ENCODE data around the gene DIS3L2. TPM values are rescaled to one million over a fixed set of nuclear protein-coding genes. Genes with fewer than 3 reads are reported as not detected.
"Not testable (repeated sequence)": the region's sequence is repeated elsewhere in the genome, so short reads cannot be mapped to it uniquely, and the experiment has no call there.

Gene DIS3L2
- total RNA-seq, 1 donor from 2014 or later = 25.2 TPM

- no peak for TF ChIP-seq CTCF (IDR thresholded peaks at IDR 0.05; ENCODE audit: insufficient read depth, low read length, poor library complexity, severe bottlenecking)
- no peaks in the 10 kb centered on the region for H3K36me3 ChIP-seq (ENCODE audit: control insufficient read depth, insufficient read depth, low read length)
- H3K4me3 ChIP-seq (ENCODE audit: low read depth, low read length) = no peak overlapping the region
- DNase-seq (ENCODE audit: low read depth) = no peak
- H3K27me3 ChIP-seq (ENCODE audit: control insufficient read depth, insufficient read depth, low read length) = peaks cover 20% of the 10 kb centered on the region
Measured at GRCh38 chr2:232377319-232377718, 415.8 kb downstream of the DIS3L2 start.

- no peak for DNase-seq (ENCODE audit: low read depth)
Measured at GRCh38 chr2:232377841-232378734, 416.6 kb downstream of the DIS3L2 start.

GRCh38 chr2:232378735-232379151, 417.2 kb downstream of the DIS3L2 start, which contains the start of gene ALPP:
TSS of gene ALPP (plus strand) at chr2:232378751. CDS start at chr2:232378803, 52 bp downstream.
- H3K27me3 ChIP-seq (ENCODE audit: control insufficient read depth, insufficient read depth, low read length) = peaks cover 31% of the 10 kb centered on the region
- DNase-seq (ENCODE audit: low read depth); H3K4me3 ChIP-seq (ENCODE audit: low read depth, low read length); H3K36me3 ChIP-seq (ENCODE audit: control insufficient read depth, insufficient read depth, low read length): not testable (repeated sequence)

More at GRCh38 chr2:232377841-232378734, 416.6 kb downstream of the DIS3L2 start:
- no peaks in the 10 kb centered on the region for H3K36me3 ChIP-seq (ENCODE audit: control insufficient read depth, insufficient read depth, low read length)
- no peak for TF ChIP-seq CTCF (IDR thresholded peaks at IDR 0.05; ENCODE audit: insufficient read depth, low read length, poor library complexity, severe bottlenecking)
- H3K4me3 ChIP-seq (ENCODE audit: low read depth, low read length) = no peak overlapping the region
- H3K27me3 ChIP-seq (ENCODE audit: control insufficient read depth, insufficient read depth, low read length) = peaks cover 27% of the 10 kb centered on the region

GRCh38 chr2:232379610-232380590, 418.4 kb downstream of the DIS3L2 start:
- not testable (repeated sequence) for DNase-seq (ENCODE audit: low read depth); H3K4me3 ChIP-seq (ENCODE audit: low read depth, low read length); H3K36me3 ChIP-seq (ENCODE audit: control insufficient read depth, insufficient read depth, low read length)
- H3K27me3 ChIP-seq (ENCODE audit: control insufficient read depth, insufficient read depth, low read length) = peaks cover 36% of the 10 kb centered on the region

GRCh38 chr2:232381204-232382031, 419.9 kb downstream of the DIS3L2 start:
- not testable (repeated sequence) for DNase-seq (ENCODE audit: low read depth); H3K36me3 ChIP-seq (ENCODE audit: control insufficient read depth, insufficient read depth, low read length); H3K4me3 ChIP-seq (ENCODE audit: low read depth, low read length)
- peaks cover 48% of the 10 kb centered on the region for H3K27me3 ChIP-seq (ENCODE audit: control insufficient read depth, insufficient read depth, low read length)

- H3K27me3 ChIP-seq (ENCODE audit: control insufficient read depth, insufficient read depth, low read length) = peaks cover 59% of the 10 kb centered on the region
- no peak overlapping the region for H3K4me3 ChIP-seq (ENCODE audit: low read depth, low read length)
- TF ChIP-seq CTCF (IDR thresholded peaks at IDR 0.05; ENCODE audit: insufficient read depth, low read length, poor library complexity, severe bottlenecking) = no peak
- H3K36me3 ChIP-seq (ENCODE audit: control insufficient read depth, insufficient read depth, low read length) = no peaks in the 10 kb centered on the region
- no peak for DNase-seq (ENCODE audit: low read depth)
Measured at GRCh38 chr2:232382331-232383225, 421.1 kb downstream of the DIS3L2 start.

Data from kidney epithelial cell (primary cell).